Right atrium auricular region (tissue), 2 donors: ENCODE results near the gene ADARB2. TPM values are rescaled to one million over a fixed set of nuclear protein-coding genes. Genes with fewer than 3 reads are reported as not detected.

Experiments
- DNase-seq: peaks from one replicate; pipeline ENCODE4 v3.0.0-alpha.2; 2019; ENCODE audit warnings: low spot score
- H3K27ac ChIP-seq, 2 donors: fragments of 200-600 bp; sonication (generic); 1 replicate in 1 of 2; 2 replicates in 1 of 2; pipeline ENCODE4 v1.5.1; 2016 to 2019
- H3K27me3 ChIP-seq, 2 donors: fragments of 200-600 bp; sonication (generic); one replicate each; pipeline versions ENCODE4 v1.5.1 to v1.6.0; 2017 to 2019
- H3K36me3 ChIP-seq: fragments of 200-600 bp; sonication (generic); one replicate; pipeline ENCODE4 v1.5.1; 2016
- H3K4me1 ChIP-seq, 2 donors: fragments of 200-600 bp; sonication (generic); one replicate each; pipeline versions ENCODE4 v1.5.1 to v1.6.0; 2017 to 2019
- H3K4me3 ChIP-seq, 2 donors: fragments of 200-600 bp; sonication (generic); 1 replicate in 1 of 2; 2 replicates in 1 of 2; pipeline ENCODE4 v1.5.1; 2017 to 2019; ENCODE audit warnings: mild to moderate bottlenecking in 1 of 2, moderate library complexity in 1 of 2
- H3K9me3 ChIP-seq, 2 donors: fragments of 200-600 bp; sonication (generic); one replicate each; pipeline ENCODE4 v1.5.1; 2019
- CTCF ChIP-seq, 2 donors: fragments of 200-600 bp; sonication (generic); IDR thresholded peaks; one replicate each; pipeline ENCODE4 v1.5.1; 2019; ENCODE audit warnings: antibody characterized with exemption in 2 of 2
- total RNA-seq, 2 donors: library from RNA; depleted of rRNA; stranded (reverse); fragments of >200 nt; gene quantifications; one replicate each; pipeline ENCODE4 v1.1.0, GENCODE V29; 2016

Gene ADARB2
- total RNA-seq, 2 donors from 2014 or later, result 0.33 to 0.71 TPM

GRCh38 chr10:1206101-1206500 is 531.2 kb downstream of the ADARB2 start:
- Histone ChIP-seq H3K27me3 (no peaks in the 10 kb centered on the region), H3K4me1 (no peaks in the 10 kb centered on the region), H3K4me3 (no peak overlapping the region), H3K9me3 (no peaks in the 10 kb centered on the region), H3K36me3 (no peaks in the 10 kb centered on the region), H3K27ac (no peak overlapping the region)
- DNase-seq, result no peak
- no peak for TF ChIP-seq CTCF (IDR thresholded peaks at IDR 0.05)

- no peaks in the 10 kb centered on the region for H3K36me3 ChIP-seq
- DNase-seq, result no peak
- H3K27ac ChIP-seq, result no peak overlapping the region
- H3K4me1 ChIP-seq, result no peaks in the 10 kb centered on the region
- no peaks in the 10 kb centered on the region for H3K9me3 ChIP-seq
- no peaks in the 10 kb centered on the region for H3K27me3 ChIP-seq
- no peak overlapping the region for H3K4me3 ChIP-seq
- TF ChIP-seq CTCF (IDR thresholded peaks at IDR 0.05), result no peak
Measured at GRCh38 chr10:1205450-1206030, 531.8 kb downstream of the ADARB2 start.

GRCh38 chr10:1204434-1205326 is 532.6 kb downstream of the ADARB2 start:
- TF ChIP-seq CTCF (IDR thresholded peaks at IDR 0.05), result no peak
- H3K27ac ChIP-seq, result no peak overlapping the region
- H3K9me3 ChIP-seq, result no peaks in the 10 kb centered on the region

GRCh38 chr10:1203704-1204103 is 533.6 kb downstream of the ADARB2 start:
- peak; percentile 36 for DNase-seq
- H3K4me1 ChIP-seq, result no peaks in the 10 kb centered on the region
- no peak for TF ChIP-seq CTCF (IDR thresholded peaks at IDR 0.05)
- H3K9me3 ChIP-seq, result no peaks in the 10 kb centered on the region
- H3K27ac ChIP-seq, result no peak overlapping the region
- no peaks in the 10 kb centered on the region for H3K36me3 ChIP-seq
- H3K4me3 ChIP-seq, result no peak overlapping the region
- H3K27me3 ChIP-seq, result no peaks in the 10 kb centered on the region

More at GRCh38 chr10:1204434-1205326, 532.6 kb downstream of the ADARB2 start:
- H3K27me3 ChIP-seq, result no peaks in the 10 kb centered on the region
- H3K4me1 ChIP-seq, result no peaks in the 10 kb centered on the region
- no peaks in the 10 kb centered on the region for H3K36me3 ChIP-seq
- no peak overlapping the region for H3K4me3 ChIP-seq
- no peak for DNase-seq

- Histone ChIP-seq H3K36me3 (no peaks in the 10 kb centered on the region), H3K4me3 (no peak overlapping the region), H3K9me3 (no peaks in the 10 kb centered on the region), H3K4me1 (no peaks in the 10 kb centered on the region), H3K27ac (no peak overlapping the region), H3K27me3 (no peaks in the 10 kb centered on the region)
- DNase-seq, result no peak
- TF ChIP-seq CTCF (IDR thresholded peaks at IDR 0.05), result no peak
Measured at GRCh38 chr10:1203216-1203615, 534.1 kb downstream of the ADARB2 start.
